WTC11 (cell line): Measurements from ENCODE around the gene ANO9. TPM values are rescaled to one million over a fixed set of nuclear protein-coding genes. Genes with fewer than 3 reads are reported as not detected.

Source experiments
- ATAC-seq: fragments of 200-7000 bp; cut with Tn5 transposase; 2 replicates; pipeline ENCODE4 v1.10.0; 2021; ENCODE audit warnings: mild to moderate bottlenecking, moderate library complexity
- CTCF ChIA-PET: fragments of 300-600 bp; sonication (Branson Sonifier 250); formaldehyde crosslinking; loops from one replicate; lab custom pipeline; 2021; ENCODE audit warnings: antibody characterized with exemption; lab: Charles Lee
- POLR2A ChIA-PET: fragments of 350-600 bp; sonication (Branson Sonifier 250); formaldehyde crosslinking; loops from one replicate; lab custom pipeline; 2021; ENCODE audit warnings: antibody characterized with exemption; lab: Charles Lee
- DNase-seq: peaks from one replicate; pipeline ENCODE4 v3.0.0; 2021; ENCODE audit warnings: low spot score
- H3K27ac Mint-ChIP-seq: 2 replicates; pipeline ENCODE4 v1.8.0; 2021; ENCODE audit warnings: mixed read lengths
- H3K27me3 Mint-ChIP-seq: 2 replicates; pipeline ENCODE4 v1.8.0; 2021; ENCODE audit warnings: low read depth, mild to moderate bottlenecking, moderate library complexity, mixed read lengths
- H3K36me3 Mint-ChIP-seq: 2 replicates; pipeline ENCODE4 v1.8.0; 2021; ENCODE audit warnings: mixed read lengths
- H3K4me1 Mint-ChIP-seq: 2 replicates; pipeline ENCODE4 v1.8.0; 2022; ENCODE audit warnings: mixed read lengths
- H3K4me3 Mint-ChIP-seq: 2 replicates; pipeline ENCODE4 v1.8.0; 2021; ENCODE audit warnings: mild to moderate bottlenecking, moderate library complexity, mixed read lengths
- H3K9me3 Mint-ChIP-seq: 2 replicates; pipeline ENCODE4 v1.8.0; 2021; ENCODE audit warnings: mixed read lengths
- ARID4B ChIP-seq: sonication (generic); formaldehyde crosslinking; IDR thresholded peaks from 2 replicates; pipeline ENCODE4 v1.8.0; 2023; ENCODE audit warnings: missing genetic modification reagents, mild to moderate bottlenecking, borderline replicate concordance
- ATF3 ChIP-seq: sonication (generic); formaldehyde crosslinking; conservative IDR thresholded peaks from 2 replicates; pipeline ENCODE4 v1.8.1; 2022; ENCODE audit warnings: mild to moderate bottlenecking, missing genetic modification reagents
- CREB1 ChIP-seq: sonication (generic); formaldehyde crosslinking; IDR thresholded peaks from 2 replicates; pipeline ENCODE4 v1.8.0; 2023; ENCODE audit warnings: mild to moderate bottlenecking, missing genetic modification reagents
- FOXK1 ChIP-seq: sonication (generic); formaldehyde crosslinking; IDR thresholded peaks from 2 replicates; pipeline ENCODE4 v1.8.0; 2022; ENCODE audit warnings: mild to moderate bottlenecking, moderate library complexity, missing genetic modification reagents
- GRHL2 ChIP-seq: fragments of 250-450 bp; sonication (Bioruptor Pico); IDR thresholded peaks from 2 replicates; pipeline ENCODE4 v1.8.0; 2022; ENCODE audit warnings: mild to moderate bottlenecking, moderate library complexity; ENCODE audit not compliant: insufficient replicate concordance, severe bottlenecking
- HMGA2 ChIP-seq: fragments of 250-450 bp; sonication (Bioruptor Pico); IDR thresholded peaks from 2 replicates; pipeline ENCODE4 v1.4.0; 2021; ENCODE audit warnings: mild to moderate bottlenecking, moderate library complexity
- KAT7 ChIP-seq: sonication (generic); formaldehyde crosslinking; IDR thresholded peaks from 2 replicates; pipeline ENCODE4 v1.8.1; 2023; ENCODE audit warnings: missing genetic modification reagents, mild to moderate bottlenecking, borderline replicate concordance
- NR3C1 ChIP-seq: sonication (generic); formaldehyde crosslinking; conservative IDR thresholded peaks from 2 replicates; pipeline ENCODE4 v1.8.1; 2023; ENCODE audit warnings: low read depth, mild to moderate bottlenecking, missing genetic modification reagents
- RELA ChIP-seq: sonication (generic); formaldehyde crosslinking; IDR thresholded peaks from 2 replicates; pipeline ENCODE4 v1.8.1; 2022; ENCODE audit warnings: missing genetic modification reagents, mild to moderate bottlenecking, borderline replicate concordance
- SOX15 ChIP-seq: fragments of 250-450 bp; sonication (Bioruptor Pico); IDR thresholded peaks from 2 replicates; pipeline ENCODE4 v1.9.0; 2021; ENCODE audit warnings: mild to moderate bottlenecking
- TCF7 ChIP-seq: sonication (generic); formaldehyde crosslinking; IDR thresholded peaks from 2 replicates; pipeline ENCODE4 v1.8.0; 2022; ENCODE audit warnings: mild to moderate bottlenecking, low read depth, missing genetic modification reagents, moderate library complexity
- TEAD1 ChIP-seq: sonication (generic); formaldehyde crosslinking; IDR thresholded peaks from 2 replicates; pipeline ENCODE4 v1.8.0; 2022; ENCODE audit warnings: mild to moderate bottlenecking, missing genetic modification reagents
- ZNF416 ChIP-seq: fragments of 250-450 bp; sonication (Bioruptor Pico); IDR thresholded peaks from 2 replicates; pipeline ENCODE4 v1.9.0; 2021; ENCODE audit warnings: mild to moderate bottlenecking, inconsistent platforms
- total RNA-seq: library from RNA; stranded (reverse); gene quantifications from 3 replicates; pipeline ENCODE4 v1.2.3, GENCODE V29; 2021
- TF ChIP-seq, protein P1 (sequence below): fragments of 250-450 bp; sonication (Bioruptor Pico); IDR thresholded peaks from 2 replicates; pipeline ENCODE4 v1.9.0; 2021; ENCODE audit warnings: mild to moderate bottlenecking
- TF ChIP-seq, protein P2 (sequence below): fragments of 250-450 bp; sonication (Bioruptor Pico); IDR thresholded peaks from 2 replicates; pipeline ENCODE4 v2.1.2; 2022; ENCODE audit warnings: mild to moderate bottlenecking, moderate library complexity

ANO9 gene
- total RNA-seq, 1 experiment from 2014 or later, result 13.2 TPM

DNA sequence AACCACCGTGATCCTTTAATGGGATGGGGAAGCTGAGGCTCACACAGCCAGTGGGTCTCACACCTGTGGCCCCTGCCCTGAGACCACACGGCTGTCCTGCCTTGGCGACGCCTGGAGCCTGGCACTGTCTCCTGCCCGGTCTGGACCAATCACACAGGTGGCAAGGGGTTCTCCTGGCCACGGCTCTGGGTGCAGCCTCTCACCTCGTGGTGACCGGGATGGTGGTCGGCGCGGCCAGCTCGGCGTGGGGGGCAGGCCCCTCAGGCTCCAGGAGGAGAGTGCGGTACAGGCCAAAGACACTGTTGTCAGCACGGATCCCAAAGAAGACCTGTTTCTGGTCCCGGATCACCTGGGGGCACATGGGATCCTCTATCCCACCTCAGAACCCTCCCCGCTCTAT is 8.7 kb downstream of the ANO9 start:
- Mint-ChIP-seq H3K9me3 (peaks cover 9% of the 10 kb centered on the region), H3K4me3 (no peak overlapping the region), H3K36me3 (peaks cover 7% of the 10 kb centered on the region; the same call in 1 of the 2 replicates), H3K27ac (no peak overlapping the region), H3K27me3 (no peaks in the 10 kb centered on the region), H3K4me1 (no peaks in the 10 kb centered on the region)
- no peak for TF ChIP-seq FOXK1 (CRISPR knock-in tag)
- no peak for TF ChIP-seq GRHL2 (CRISPR knock-in tag)
- TF ChIP-seq ARID4B, result no peak
- ATAC-seq (no peak), DNase-seq (no peak)
- ChIA-PET POLR2A (interaction anchor here (1.1 kb wide), 1 partner anchor 15 kb away, joined by 3 read pairs; no protein-coding TSS in a partner anchor), CTCF (no interaction called here)

DNA sequence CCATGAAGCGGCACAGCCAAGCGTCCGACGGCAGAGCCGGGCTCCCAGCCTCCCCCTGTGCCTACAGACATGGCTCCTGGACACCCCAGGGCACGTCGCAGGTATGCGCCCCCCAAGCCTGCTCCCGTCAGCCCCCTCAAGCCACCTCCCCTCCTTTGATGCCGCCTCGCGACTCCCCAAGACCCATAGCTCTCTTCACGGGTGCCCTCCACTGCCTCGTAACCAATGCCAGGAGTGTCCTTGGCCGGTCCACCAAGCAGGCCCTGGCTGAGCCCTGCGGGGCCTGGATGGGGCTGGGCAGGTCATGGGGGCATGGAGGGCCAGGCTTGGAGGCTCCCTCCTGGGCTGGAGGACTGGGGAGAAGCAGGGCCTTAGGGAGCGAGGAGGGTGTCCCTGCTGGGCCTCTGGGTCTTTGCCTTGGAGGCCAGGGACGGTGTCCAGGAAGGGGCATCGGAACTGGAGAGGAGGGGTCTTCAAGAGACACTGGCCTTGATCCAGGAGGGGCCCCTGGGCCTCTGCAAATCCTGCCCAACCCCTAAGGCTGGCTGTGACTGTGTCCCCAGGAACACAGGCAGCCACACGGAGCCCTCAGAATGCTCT is 9.2 kb downstream of the ANO9 start:
- ATAC-seq, result no peak
- Mint-ChIP-seq H3K4me3 (no peak overlapping the region), H3K27me3 (no peaks in the 10 kb centered on the region), H3K27ac (peak overlapping the region; percentile 57; the same call in 1 of the 2 replicates), H3K4me1 (no peaks in the 10 kb centered on the region), H3K9me3 (peaks cover 9% of the 10 kb centered on the region)
- no peak for DNase-seq
- TF ChIP-seq TCF7 (CRISPR knock-in tag), result no peak
- TF ChIP-seq RELA (CRISPR knock-in tag), result no peak
- TF ChIP-seq TEAD1 (CRISPR knock-in tag), result no peak
- TF ChIP-seq, protein P1, sequence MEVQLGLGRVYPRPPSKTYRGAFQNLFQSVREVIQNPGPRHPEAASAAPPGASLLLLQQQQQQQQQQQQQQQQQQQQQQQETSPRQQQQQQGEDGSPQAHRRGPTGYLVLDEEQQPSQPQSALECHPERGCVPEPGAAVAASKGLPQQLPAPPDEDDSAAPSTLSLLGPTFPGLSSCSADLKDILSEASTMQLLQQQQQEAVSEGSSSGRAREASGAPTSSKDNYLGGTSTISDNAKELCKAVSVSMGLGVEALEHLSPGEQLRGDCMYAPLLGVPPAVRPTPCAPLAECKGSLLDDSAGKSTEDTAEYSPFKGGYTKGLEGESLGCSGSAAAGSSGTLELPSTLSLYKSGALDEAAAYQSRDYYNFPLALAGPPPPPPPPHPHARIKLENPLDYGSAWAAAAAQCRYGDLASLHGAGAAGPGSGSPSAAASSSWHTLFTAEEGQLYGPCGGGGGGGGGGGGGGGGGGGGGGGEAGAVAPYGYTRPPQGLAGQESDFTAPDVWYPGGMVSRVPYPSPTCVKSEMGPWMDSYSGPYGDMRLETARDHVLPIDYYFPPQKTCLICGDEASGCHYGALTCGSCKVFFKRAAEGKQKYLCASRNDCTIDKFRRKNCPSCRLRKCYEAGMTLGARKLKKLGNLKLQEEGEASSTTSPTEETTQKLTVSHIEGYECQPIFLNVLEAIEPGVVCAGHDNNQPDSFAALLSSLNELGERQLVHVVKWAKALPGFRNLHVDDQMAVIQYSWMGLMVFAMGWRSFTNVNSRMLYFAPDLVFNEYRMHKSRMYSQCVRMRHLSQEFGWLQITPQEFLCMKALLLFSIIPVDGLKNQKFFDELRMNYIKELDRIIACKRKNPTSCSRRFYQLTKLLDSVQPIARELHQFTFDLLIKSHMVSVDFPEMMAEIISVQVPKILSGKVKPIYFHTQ (CRISPR knock-in tag), result no peak
- no peak for TF ChIP-seq NR3C1 (CRISPR knock-in tag)
- no peak for TF ChIP-seq ZNF416 (CRISPR knock-in tag)
- TF ChIP-seq SOX15 (CRISPR knock-in tag), result no peak
- TF ChIP-seq KAT7 (CRISPR knock-in tag), result no peak
- TF ChIP-seq ARID4B, result no peak
- TF ChIP-seq ATF3 (CRISPR knock-in tag), result no peak
- no peak for TF ChIP-seq HMGA2 (CRISPR knock-in tag)
- TF ChIP-seq, protein P2, sequence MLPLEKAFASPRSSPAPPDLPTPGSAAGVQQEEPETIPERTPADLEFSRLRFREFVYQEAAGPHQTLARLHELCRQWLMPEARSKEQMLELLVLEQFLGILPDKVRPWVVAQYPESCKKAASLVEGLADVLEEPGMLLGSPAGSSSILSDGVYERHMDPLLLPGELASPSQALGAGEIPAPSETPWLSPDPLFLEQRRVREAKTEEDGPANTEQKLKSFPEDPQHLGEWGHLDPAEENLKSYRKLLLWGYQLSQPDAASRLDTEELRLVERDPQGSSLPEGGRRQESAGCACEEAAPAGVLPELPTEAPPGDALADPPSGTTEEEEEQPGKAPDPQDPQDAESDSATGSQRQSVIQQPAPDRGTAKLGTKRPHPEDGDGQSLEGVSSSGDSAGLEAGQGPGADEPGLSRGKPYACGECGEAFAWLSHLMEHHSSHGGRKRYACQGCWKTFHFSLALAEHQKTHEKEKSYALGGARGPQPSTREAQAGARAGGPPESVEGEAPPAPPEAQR, result no peak
- no peak for TF ChIP-seq CREB1
- TF ChIP-seq, all 79 proteins: peak for 0
- ChIA-PET CTCF (no interaction called here), POLR2A (interaction anchor here (1.1 kb wide), 1 partner anchor 15 kb away, joined by 3 read pairs; no protein-coding TSS in a partner anchor)
- H3K36me3 Mint-ChIP-seq, result peaks cover 7% of the 10 kb centered on the region; the same call in 1 of the 2 replicates
